KMS-11 (cell line): Measurements from ENCODE around the gene MACROD2.

ENCODE experiments used
- H2AFZ ChIP-seq: fragments of 200-600 bp; sonication (generic); 2 replicates; pipeline ENCODE4 v1.6.1; 2016; ENCODE audit warnings: antibody characterized with exemption, mixed run types, low read depth
- H3K27ac ChIP-seq: fragments of 200-600 bp; sonication (generic); 2 replicates; pipeline ENCODE4 v1.6.1; 2016; ENCODE audit warnings: mild to moderate bottlenecking, mixed run types
- H3K27me3 ChIP-seq: fragments of 200-600 bp; sonication (generic); 2 replicates; pipeline ENCODE4 v1.6.1; 2017; ENCODE audit warnings: mild to moderate bottlenecking, low read depth, mixed run types, moderate library complexity; ENCODE audit not compliant: insufficient read depth
- H3K36me3 ChIP-seq: fragments of 200-600 bp; sonication (generic); 2 replicates; pipeline ENCODE4 v1.6.1; 2017; ENCODE audit warnings: mild to moderate bottlenecking, mixed run types; ENCODE audit not compliant: insufficient read depth
- H3K4me1 ChIP-seq: fragments of 200-600 bp; sonication (generic); 2 replicates; pipeline ENCODE4 v1.6.1; 2016; ENCODE audit warnings: mild to moderate bottlenecking, low read depth, mixed run types; ENCODE audit not compliant: poor library complexity, severe bottlenecking
- H3K4me2 ChIP-seq: fragments of 200-600 bp; sonication (generic); 2 replicates; pipeline ENCODE4 v1.7.0; 2016; ENCODE audit warnings: mild to moderate bottlenecking, mixed run types
- H3K4me3 ChIP-seq: fragments of 200-600 bp; sonication (generic); IDR thresholded peaks from 2 replicates; pipeline ENCODE4 v1.6.1; 2017; ENCODE audit warnings: low read depth, low read length, mixed read lengths; ENCODE audit not compliant: insufficient read depth
- H3K79me2 ChIP-seq: fragments of 200-600 bp; sonication (generic); 2 replicates; pipeline ENCODE4 v1.6.1; 2016; ENCODE audit warnings: low read depth, mixed run types; ENCODE audit not compliant: insufficient read depth
- H3K9ac ChIP-seq: fragments of 200-600 bp; sonication (generic); 2 replicates; pipeline ENCODE4 v1.6.1; 2016; ENCODE audit warnings: mild to moderate bottlenecking, mixed run types
- H4K20me1 ChIP-seq: fragments of 200-600 bp; sonication (generic); 2 replicates; pipeline ENCODE4 v1.6.1; 2016; ENCODE audit warnings: mild to moderate bottlenecking, mixed run types; ENCODE audit not compliant: insufficient read depth
- TF ChIP-seq, protein P1 (sequence below): fragments of 200-600 bp; sonication (generic); conservative IDR thresholded peaks from 2 replicates; pipeline ENCODE4 v1.6.1; 2017; ENCODE audit warnings: low read depth, mild to moderate bottlenecking, antibody characterized with exemption, low read length, moderate library complexity, mixed read lengths

Gene MACROD2

DNA sequence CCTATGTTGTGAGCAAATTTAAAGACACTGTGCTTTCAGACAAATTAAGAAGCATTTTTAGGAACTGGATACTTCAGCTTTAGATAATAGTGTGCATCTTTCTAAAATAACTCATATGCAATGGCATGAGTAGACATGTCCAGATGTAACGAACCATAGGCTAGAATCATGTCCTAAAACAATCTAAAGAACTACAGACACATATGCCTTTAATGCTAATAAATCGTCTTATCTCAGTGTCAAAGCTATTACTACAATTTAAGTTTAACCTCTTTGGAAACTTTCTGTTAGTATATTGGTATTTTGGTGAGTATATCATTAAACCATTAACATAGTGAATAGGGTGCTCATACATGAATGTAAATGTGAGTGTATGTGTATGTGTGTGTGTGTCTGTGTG is 1250.6 kb downstream of the MACROD2 start:
- Histone ChIP-seq H3K9ac (no peak overlapping the region), H3K27ac (no peak overlapping the region), H3K4me2 (no peak overlapping the region), H3K27me3 (no peaks in the 10 kb centered on the region), H3K4me1 (no peaks in the 10 kb centered on the region), H3K36me3 (no peaks in the 10 kb centered on the region), H4K20me1 (no peaks in the 10 kb centered on the region), H3K4me3 (no peak overlapping the region), H3K79me2 (no peaks in the 10 kb centered on the region), H2AFZ (no peak overlapping the region)
- TF ChIP-seq, protein P1, sequence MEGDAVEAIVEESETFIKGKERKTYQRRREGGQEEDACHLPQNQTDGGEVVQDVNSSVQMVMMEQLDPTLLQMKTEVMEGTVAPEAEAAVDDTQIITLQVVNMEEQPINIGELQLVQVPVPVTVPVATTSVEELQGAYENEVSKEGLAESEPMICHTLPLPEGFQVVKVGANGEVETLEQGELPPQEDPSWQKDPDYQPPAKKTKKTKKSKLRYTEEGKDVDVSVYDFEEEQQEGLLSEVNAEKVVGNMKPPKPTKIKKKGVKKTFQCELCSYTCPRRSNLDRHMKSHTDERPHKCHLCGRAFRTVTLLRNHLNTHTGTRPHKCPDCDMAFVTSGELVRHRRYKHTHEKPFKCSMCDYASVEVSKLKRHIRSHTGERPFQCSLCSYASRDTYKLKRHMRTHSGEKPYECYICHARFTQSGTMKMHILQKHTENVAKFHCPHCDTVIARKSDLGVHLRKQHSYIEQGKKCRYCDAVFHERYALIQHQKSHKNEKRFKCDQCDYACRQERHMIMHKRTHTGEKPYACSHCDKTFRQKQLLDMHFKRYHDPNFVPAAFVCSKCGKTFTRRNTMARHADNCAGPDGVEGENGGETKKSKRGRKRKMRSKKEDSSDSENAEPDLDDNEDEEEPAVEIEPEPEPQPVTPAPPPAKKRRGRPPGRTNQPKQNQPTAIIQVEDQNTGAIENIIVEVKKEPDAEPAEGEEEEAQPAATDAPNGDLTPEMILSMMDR: no peak

- Histone ChIP-seq H3K27me3 (no peaks in the 10 kb centered on the region), H3K4me1 (no peaks in the 10 kb centered on the region), H4K20me1 (no peaks in the 10 kb centered on the region), H3K4me3 (no peak overlapping the region), H3K27ac (no peak overlapping the region), H3K36me3 (no peaks in the 10 kb centered on the region), H3K4me2 (no peak overlapping the region), H3K79me2 (no peaks in the 10 kb centered on the region), H3K9ac (no peak overlapping the region), H2AFZ (no peak overlapping the region)
- TF ChIP-seq, protein P1: no peak
Measured at GRCh38 chr20:15248618-15249395, 1253.5 kb downstream of the MACROD2 start.

DNA sequence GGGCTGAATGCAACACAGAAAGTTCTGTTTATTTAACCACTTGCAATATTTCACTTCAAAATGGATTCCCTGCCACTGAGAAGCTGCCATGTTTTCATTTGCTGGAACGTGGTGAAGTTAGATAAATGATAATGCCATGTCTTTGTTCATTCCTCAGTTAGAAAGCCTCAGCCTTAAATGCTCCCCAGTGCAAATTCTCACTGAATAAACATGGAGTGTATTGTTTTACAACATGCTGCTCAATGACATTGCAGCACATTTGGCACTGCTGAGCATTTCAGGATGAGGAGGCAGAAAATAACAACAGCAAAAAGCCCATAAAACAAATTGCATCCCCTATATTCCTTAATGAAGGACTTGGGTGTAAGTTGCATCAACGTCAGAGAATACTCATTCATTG is 1255.9 kb downstream of the MACROD2 start:
- Histone ChIP-seq H3K36me3 (no peaks in the 10 kb centered on the region), H3K4me1 (no peaks in the 10 kb centered on the region), H2AFZ (no peak overlapping the region), H3K79me2 (no peaks in the 10 kb centered on the region), H3K9ac (no peak overlapping the region), H3K27me3 (no peaks in the 10 kb centered on the region), H3K4me2 (no peak overlapping the region), H3K4me3 (no peak overlapping the region), H4K20me1 (no peaks in the 10 kb centered on the region), H3K27ac (no peak overlapping the region)
- TF ChIP-seq, protein P1: no peak

- no peaks in the 10 kb centered on the region for H3K4me1 ChIP-seq
- TF ChIP-seq, protein P1: no peak
Measured at GRCh38 chr20:15252304-15252703, 1257.0 kb downstream of the MACROD2 start.

More at GRCh38 chr20:15252304-15252703, 1257.0 kb downstream of the MACROD2 start:
- Histone ChIP-seq H2AFZ (no peak overlapping the region), H4K20me1 (no peaks in the 10 kb centered on the region), H3K4me2 (no peak overlapping the region), H3K36me3 (no peaks in the 10 kb centered on the region), H3K79me2 (no peaks in the 10 kb centered on the region), H3K27ac (no peak overlapping the region), H3K27me3 (no peaks in the 10 kb centered on the region), H3K9ac (no peak overlapping the region), H3K4me3 (no peak overlapping the region)
